ENCODE results near the gene NRARP. TPM values are rescaled to one million over a fixed set of nuclear protein-coding genes. Genes with fewer than 3 reads are reported as not detected.

The NRARP gene
- total RNA-seq, result 0.13 and 0.20 TPM in 2 replicates

GRCh38 chr9:137302118-137302448 is at the start of gene NRARP:
Gene NRARP, minus strand, starts transcription at chr9:137302271. Its CDS starts 343 bp downstream, at chr9:137301928.

GRCh38 chr9:137277329-137278041 is 24.6 kb downstream of the NRARP start, which contains the start of gene TOR4A:
Gene TOR4A, plus strand, starts transcription at chr9:137277726. Its CDS starts 964 bp downstream, at chr9:137278690.

GRCh38 chr9:137254624-137255447 is 47.2 kb downstream of the NRARP start, which contains the start of gene NELFB:
Gene NELFB, plus strand, starts transcription at chr9:137255327.

GRCh38 chr9:137251194-137251461 is 50.9 kb downstream of the NRARP start, which contains the start of gene STPG3:
Gene STPG3, plus strand, starts transcription at chr9:137251286. Its CDS starts 1 bp downstream, at chr9:137251287.

Other genes with a start within 250 kb of the NRARP start
- gene ENTPD2, start 248.2 kb downstream of the NRARP start, total RNA-seq, result not detected in 2 replicates
- 2.7 and 3.7 TPM in 2 replicates for gene SAPCD2, start 231.7 kb downstream of the NRARP start, total RNA-seq
- gene UAP1L1, start 224.8 kb downstream of the NRARP start, total RNA-seq, result 20.3 and 38.3 TPM in 2 replicates
- gene MAN1B1, start 215.3 kb downstream of the NRARP start, total RNA-seq, result 153 and 203 TPM in 2 replicates
- gene DPP7, start 187.5 kb downstream of the NRARP start, total RNA-seq, result 82.9 and 145 TPM in 2 replicates
- gene GRIN1, start 163.1 kb downstream of the NRARP start, total RNA-seq, result 0.10 TPM in 1 of 2 replicates, not detected in the other
- gene LRRC26, start 132.2 kb downstream of the NRARP start, total RNA-seq, result not detected in 2 replicates
- gene TMEM210, start 130.2 kb downstream of the NRARP start, total RNA-seq, result not detected in 2 replicates
- 24.6 and 33.7 TPM in 2 replicates for gene ANAPC2, start 113.7 kb downstream of the NRARP start, total RNA-seq
- 42.6 and 53.3 TPM in 2 replicates for gene SSNA1, start 113.6 kb downstream of the NRARP start, total RNA-seq
- gene TPRN, start 101.5 kb downstream of the NRARP start, total RNA-seq, result 6.1 and 9.5 TPM in 2 replicates
- gene TMEM203, start 96.6 kb downstream of the NRARP start, total RNA-seq, result 36.8 and 39.2 TPM in 2 replicates
- gene NDOR1, start 96.6 kb downstream of the NRARP start, total RNA-seq, result 4.5 and 6.3 TPM in 2 replicates
- 1.2 and 2.8 TPM in 2 replicates for gene RNF208, start 80.0 kb downstream of the NRARP start, total RNA-seq
- gene CYSRT1, start 77.1 kb downstream of the NRARP start, total RNA-seq, result 0.33 and 0.66 TPM in 2 replicates
- gene RNF224, start 74.8 kb downstream of the NRARP start, total RNA-seq, result 0.07 TPM in 1 of 2 replicates, not detected in the other
- gene SLC34A3, start 71.4 kb downstream of the NRARP start, total RNA-seq, result not detected in 2 replicates
- gene TUBB4B, start 61.0 kb downstream of the NRARP start, total RNA-seq, result 145 and 163 TPM in 2 replicates
- gene STPG3, start 51.0 kb downstream of the NRARP start, total RNA-seq, result not detected in 2 replicates
- 59.5 and 64.4 TPM in 2 replicates for gene NELFB, start 46.9 kb downstream of the NRARP start, total RNA-seq
- gene TOR4A, start 24.5 kb downstream of the NRARP start, total RNA-seq, result 19.7 and 47.4 TPM in 2 replicates
- gene EXD3, start 120.9 kb upstream of the NRARP start, total RNA-seq, result 11.5 and 14.7 TPM in 2 replicates
- 0.36 and 0.46 TPM in 2 replicates for gene NOXA1, start 121.1 kb upstream of the NRARP start, total RNA-seq
- gene ENTPD8, start 139.1 kb upstream of the NRARP start, total RNA-seq, result not detected in 2 replicates
- gene NSMF, start 157.1 kb upstream of the NRARP start, total RNA-seq, result 20.3 and 36.7 TPM in 2 replicates
- gene PNPLA7, start 248.1 kb upstream of the NRARP start, total RNA-seq, result 1.1 and 2.0 TPM in 2 replicates
- gene MRPL41, start 249.6 kb upstream of the NRARP start, total RNA-seq, result 21.7 and 30.8 TPM in 2 replicates

Measured in smooth muscle cell of the pulmonary artery (primary cell).